ENCODE measurements around the gene E2F6.

E2F6 gene

DNA sequence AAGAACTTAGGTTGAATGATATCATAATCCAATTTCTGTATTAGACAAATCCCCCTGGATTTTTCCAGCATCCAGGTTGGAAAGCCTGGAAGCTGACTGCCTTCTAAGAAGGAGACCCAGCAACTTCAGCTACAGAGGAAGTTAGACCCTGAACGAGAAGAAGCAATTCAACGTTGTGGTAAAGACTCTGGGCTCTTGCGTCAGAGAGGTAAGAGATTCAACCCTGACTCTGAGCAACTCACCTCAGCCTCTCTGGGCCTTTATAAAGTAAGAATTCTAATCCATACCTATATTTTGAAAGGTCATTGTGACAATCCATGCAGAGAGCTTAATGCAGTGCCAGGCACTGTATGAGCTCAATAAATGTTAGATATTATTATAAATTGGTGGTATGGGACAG lies 9.7 kb downstream of the E2F6 start:
- no peak for DNase-seq

DNA sequence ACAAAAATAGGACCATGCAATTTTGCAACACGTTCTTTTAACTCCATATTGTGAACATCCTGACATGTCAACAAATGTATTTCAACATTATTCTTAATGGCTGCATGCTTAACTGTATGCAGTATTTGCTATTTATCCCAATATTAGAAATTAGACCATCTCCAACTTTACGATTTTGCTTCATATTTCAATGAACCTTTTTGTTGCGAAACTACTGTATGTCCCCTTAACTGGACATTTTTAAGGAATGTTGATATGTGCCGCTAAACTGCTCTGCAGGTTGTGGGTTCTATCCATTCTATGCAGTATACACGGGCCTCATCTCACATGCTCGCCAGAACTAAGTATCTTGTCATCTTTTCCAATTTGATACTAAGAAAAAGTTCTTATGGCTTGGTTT lies 11.1 kb downstream of the E2F6 start:
- DNase-seq: no peak

DNA sequence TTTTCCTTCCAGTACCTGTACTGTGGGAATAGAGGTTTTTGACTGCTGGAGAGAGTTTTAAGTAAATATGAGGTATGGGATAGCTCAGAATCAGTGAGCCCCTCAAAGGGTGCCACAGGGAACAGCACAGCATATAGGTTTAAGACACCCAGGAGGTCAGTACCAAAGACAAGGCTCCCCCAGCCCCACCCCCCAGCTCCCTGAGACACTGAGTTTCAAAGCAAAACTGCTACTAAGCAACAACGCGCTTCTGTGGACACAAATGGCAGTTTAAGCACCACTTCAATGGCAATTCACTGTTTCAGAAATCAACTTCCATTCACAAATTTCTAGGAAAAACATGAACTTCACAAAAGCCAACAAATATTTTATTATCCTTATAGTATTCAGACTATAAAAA lies 15.2 kb downstream of the E2F6 start:
- DNase-seq: no peak

DNA sequence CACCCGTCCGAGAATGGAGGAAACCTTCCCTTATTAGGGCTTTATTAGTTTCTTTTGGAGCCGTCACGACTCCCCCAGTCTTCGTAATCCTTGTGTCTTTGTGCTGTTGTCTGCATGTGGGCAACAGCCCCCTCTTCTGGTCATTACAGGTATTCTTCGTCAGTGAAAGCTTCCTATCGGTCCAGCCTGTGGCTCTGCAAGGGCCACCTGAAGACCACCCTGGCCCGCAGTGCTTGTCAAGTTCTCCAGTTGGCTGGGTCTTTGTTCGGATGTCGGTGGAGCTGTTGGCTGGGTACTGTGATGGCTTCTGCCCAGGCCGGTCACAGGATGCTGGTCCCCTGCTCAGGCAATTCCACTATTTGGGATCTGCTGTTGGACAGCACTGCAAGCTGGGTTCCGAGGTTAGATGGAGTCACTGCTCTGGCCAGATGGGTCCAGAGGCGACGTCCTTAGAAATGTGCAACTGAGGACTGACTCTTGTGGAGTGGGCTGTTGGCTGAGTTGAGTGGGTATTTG lies 19.2 kb downstream of the E2F6 start:
- peak in 2 of 4 experiments; percentile 3 to 17 for DNase-seq

DNA sequence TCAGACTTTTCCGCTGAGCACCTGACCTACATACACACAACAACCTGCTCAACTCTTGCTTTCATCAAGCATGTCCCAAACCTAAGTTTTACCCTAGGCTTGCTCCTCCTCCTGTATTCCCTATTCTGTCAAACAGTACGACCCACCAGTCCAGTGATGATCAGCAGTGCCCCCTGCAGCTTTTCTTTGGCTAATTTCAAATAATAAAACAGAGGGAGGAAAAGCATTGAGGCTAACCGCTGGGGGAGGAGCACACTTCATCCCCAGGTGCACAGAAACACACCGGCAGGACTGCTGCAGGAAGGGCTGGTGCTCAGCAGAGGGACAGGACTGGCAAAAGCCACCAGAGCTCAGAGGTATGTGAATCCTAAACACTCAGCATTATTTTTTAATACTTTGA lies 21.2 kb downstream of the E2F6 start:
- DNase-seq: no peak

DNA sequence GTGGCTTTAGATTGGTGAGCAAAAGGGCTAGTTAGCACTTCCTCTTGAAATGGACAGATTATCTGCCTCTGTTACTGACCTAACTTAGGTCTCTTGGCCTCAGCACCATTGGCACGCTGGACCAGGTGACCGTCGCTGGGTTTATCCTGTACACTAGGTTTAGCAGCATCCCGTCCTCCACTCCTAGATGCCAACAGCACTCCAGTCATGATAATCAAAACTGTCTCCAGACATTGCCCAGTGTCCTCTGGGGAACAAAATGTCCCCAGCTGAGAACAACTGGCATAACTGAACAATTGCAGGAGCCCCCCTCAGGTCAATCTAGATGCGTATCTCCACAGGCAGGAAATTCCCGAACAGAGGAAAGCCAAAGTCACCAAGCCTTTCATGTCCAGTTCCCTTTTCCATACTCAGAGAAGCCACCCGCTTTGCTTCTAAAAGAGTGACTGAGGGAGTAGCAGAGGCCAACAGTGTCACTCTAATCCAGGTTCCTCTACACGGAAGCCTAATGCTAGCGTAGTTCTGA lies 27.3 kb downstream of the E2F6 start:
- DNase-seq: no peak

DNA sequence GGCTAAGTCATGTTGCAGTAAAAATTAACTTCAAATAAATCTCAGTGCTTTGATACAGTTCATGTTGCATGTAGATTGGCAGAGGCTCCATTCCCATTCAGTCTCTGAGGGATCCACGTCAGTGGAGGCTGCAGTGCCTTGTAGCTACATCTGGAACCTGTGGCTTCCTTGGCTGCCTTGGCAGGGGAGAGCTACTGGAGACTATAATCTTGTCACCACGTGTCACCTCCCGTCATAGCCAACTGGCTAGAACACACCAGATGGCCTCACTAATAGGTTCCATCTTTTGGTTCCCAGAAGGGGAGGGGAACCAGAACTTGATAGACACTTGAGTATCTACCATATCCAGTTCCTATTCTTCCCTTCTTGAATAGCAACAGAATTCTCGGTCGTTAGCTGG lies 28.4 kb downstream of the E2F6 start:
- no peak for DNase-seq

DNA sequence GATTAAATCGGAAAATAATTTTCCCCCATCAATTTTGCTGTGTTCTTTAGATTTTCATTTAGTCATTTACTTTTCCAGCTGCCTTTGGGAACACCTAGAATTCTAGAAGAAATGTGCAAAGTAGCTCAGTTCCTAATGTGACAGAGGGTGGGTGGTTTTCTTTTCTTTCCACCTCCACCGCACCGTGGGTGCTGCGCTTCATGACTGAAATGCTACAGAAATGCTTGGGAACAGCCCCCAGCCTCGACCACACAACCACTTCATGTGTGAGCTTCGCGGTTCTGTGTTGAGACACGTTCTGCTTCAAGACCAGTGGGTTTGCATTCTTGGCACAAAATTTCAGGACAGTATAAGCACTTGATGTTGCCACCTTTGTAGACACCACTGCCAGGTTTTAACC lies 30.9 kb downstream of the E2F6 start:
- no peak for DNase-seq

DNA sequence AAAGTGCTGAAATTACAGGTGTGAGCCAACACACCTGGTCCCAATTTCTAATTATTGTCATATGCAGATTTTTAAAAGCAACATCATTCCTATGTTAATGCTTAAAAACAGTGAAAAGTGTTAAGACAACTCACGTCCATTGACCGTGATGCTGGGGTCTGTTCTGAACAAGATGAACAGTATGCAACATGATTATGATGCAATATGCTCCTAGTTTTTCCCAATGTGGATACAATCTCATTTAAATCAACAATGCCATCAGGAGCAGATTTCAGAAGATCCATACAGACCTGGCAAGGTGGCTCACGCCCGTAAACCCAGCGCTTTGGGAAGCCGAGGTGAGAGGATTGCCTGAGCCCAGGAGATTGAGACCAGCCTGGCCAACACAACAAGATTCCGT lies 31.5 kb downstream of the E2F6 start:
- DNase-seq: no peak

DNA sequence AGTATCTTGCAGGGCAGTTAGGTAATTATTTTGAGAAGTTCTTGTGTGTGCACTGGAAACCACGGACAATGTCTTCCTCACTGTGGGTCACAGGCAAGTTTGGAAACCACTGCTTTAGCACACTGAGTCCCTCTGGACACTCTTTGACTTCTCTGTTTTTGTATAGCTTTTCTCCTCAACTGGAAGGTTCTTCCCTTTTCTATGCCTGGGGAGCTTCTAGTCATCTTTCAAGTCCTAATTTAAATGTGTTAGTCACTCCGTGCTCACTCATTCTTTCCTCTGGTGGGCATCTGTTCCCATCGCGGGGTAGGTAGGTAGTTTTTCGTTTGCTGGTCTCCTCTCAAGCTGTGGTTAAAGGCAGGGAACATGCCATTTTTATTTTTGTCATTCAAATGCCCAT lies 32.1 kb downstream of the E2F6 start:
- no peak for DNase-seq

DNA sequence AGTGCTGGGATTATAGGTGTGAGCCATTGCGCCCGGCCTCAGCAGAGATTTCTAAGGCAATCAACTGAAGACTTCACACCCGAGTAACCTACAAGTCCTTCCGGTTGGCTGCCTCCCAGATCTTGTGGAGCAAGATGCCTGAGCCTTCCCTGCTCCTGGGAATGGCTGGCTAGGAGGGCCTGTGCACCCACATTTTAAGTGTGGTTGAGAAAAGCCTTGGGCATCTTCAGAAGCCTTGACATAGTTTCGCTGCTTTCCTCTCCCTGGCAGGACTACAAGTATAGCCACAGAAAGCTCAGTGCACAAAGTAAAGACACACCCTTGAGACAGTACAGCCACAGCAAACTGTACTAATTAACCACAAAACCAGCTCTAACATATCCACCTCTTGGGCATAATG lies 35.2 kb downstream of the E2F6 start:
- no peak for DNase-seq

DNA sequence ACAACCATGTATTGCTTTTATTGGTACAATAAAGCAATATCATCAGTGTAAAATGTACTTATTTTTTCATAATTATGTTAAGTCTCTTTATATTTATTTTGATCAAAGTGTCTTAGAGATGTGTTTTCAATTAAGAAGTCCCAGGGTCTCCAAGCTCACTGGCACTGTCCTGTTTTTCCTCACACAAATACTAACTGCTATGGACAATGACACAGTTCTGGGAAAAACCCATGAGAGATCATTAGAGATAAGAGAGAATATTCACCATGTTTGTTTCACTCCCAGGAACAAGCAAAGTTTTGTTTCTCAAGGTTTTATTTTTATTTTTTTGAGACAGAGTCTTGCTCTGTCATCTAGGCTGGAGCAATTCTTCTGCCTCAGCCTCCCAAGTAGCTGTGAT lies 38.7 kb downstream of the E2F6 start:
- DNase-seq: no peak

DNA sequence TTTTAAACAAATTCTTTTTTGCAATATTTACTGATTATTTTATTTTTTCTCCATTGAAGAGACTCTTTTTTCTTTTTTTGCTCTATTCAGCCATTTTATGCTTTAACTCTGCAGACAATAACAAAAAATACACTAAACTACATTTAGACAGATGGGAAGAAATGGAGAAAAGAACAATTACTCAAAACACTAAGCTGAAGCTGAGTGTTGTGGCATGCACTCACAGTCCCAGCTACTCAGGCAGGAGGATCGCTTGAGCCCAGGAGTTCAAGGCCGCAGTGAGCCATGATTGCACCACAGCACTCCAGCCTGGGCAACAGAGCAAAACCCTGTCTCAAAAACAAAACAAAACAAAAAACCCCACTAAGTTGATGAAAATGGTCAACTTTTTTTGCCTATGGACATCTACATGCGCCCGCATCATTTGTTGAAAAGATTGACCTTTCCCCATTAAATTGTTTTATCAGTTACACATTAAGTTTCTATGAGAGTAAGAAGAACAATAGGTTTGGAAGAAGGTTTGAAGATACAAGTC lies 43.0 kb downstream of the E2F6 start:
- DNase-seq: no peak

DNA sequence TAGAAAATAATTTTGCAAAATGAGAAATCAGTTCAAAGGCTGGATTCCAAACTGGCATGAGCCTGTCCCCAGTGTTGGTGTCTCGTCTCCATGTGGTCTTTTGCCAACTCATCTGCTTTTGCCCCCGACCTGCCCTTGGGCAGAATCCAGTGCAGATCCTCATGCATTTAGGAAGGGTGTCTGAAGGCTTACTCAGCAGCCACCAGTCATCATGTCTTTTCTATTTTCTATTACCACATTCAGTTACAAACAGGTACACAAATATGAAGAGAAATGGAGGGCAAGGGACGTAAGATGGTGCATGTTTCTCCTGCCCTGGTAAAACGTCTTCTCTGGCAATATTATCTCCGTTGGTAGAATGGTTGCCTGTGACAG lies 43.5 kb downstream of the E2F6 start:
- DNase-seq: no peak

DNA sequence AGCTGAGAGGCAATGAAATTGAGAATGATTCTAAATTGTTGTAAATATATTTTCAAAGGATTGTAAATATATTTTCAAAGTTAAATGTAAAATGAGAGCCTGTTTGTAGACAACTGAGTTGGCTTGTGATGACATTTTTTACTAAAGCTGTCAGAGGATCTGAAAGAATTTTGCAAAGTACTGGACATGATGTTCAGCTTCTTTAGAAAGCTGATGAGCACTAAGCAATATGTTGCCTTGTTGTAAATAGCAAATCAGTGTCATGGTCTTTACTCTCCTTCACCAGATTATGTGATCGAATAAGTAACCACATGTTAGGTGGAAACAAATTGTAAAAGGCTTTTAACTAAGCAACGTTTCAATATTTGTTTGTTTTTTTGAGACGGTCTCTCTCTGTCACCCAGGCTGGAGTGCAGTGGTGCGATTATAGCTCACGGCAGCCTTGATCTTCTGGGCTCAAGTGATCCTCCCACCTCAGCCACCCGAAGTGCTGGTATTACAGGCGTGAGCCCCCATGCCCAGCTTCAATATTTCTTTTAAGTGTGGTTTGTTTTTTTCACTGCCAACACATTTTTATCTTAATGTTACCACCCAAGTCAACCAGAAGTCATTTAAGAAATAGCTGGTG lies 44.0 kb downstream of the E2F6 start:
- DNase-seq: no peak

DNA sequence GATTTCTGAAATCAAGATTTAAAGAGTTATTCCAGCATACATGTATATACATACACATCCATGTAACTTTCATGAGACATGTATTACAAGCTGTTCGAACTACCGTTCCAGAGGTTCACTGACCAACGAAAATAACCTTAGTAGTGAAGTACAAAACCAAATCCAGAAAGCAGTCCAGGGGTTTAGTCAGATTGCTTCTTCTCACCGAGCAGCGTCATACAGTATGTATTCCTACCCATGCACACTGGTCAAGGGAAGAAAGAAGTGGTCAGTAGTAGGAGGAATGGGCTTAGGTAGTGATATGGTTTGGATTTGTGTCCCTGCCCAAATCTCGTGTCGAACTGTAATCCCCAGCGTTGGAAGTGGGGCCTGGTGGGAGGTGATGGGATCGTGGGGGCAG lies 45.3 kb downstream of the E2F6 start:
- no peak for DNase-seq

DNA sequence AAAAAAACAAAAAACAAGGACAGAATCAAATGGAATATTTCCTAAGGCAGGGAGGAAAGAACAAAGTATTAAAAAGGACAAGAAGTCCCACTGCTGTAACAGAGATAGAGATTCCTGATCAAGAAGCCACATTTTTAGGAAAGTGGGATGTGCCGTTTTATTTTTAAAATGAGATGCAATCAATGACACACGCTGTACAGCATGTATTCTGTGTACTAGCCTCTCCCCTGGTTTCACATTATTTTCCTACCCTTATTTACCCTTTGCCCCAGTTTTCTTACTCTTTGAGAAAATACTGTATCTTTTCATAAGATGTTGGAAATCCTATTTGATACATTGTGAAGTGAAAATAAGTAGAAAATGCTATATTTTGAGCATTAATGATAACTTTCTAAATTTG lies 45.8 kb downstream of the E2F6 start:
- DNase-seq: no peak

DNA sequence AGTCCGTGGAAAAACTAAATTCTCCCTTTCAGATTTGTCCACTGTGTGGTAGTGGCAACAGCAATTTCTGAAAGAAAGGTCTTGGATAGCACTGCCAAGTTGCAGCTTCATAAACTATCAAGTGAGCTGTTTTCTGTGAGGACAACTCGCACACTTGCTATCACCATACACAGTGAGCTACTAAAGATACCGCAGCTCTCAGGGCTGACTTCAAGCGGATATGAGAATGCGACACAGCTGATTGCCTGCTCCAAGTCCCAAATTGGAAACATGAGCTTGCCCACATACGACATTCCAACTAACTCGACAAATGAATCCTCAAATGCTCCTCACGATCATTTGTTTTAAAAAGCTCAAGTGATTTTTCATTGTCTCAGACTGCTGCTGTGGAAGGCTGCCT lies 46.2 kb downstream of the E2F6 start:
- DNase-seq: no peak

DNA sequence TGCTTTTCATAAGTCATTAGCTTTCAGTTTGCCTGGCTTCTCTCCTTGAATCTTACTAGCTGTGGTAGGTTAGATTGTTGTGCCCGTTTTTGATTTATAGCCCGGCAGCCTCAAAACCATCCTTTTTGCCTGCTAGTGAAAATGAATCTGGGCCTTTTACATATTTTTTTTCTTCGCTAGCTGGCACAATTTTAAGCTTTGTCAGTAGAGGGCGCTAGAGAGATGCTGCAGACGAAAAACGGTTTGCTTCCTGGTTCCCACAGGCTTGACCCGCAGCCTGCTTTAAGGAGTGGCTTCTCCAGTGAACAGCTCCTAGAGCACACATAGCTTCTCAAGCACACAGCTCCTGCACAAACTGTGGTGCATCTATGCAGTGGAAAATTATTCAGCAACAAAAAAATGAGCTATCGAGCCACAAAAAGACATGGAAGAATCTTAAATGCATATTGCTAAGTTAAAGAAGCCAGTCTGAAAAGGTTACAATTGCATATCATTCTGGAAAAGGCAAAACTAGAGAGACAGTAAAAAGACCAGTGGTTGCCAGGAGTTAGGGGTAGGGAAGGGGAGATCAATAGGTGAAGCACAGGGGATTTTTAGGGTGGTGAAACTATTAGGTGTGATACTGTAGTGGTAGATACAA lies 47.9 kb downstream of the E2F6 start:
- no peak for DNase-seq

DNA sequence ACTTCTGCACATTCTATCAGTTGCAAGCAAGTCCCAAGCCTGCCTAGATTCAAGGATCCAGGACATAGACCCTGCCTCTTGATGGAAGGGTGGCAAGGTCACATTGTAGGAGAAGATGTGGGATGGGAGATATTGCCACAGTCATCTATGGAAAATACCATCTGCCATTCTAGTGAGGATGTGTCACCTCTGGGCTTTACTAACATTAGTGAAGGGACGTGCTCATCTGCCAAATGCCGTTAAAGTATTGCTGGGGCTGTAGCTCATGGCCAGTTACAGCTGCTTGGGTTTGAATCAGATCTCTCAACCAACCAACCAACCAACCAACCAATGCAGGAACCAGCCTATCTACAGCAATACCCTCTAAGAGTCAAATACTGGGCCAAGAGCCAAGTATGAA lies 49.0 kb downstream of the E2F6 start:
- DNase-seq: no peak

DNA sequence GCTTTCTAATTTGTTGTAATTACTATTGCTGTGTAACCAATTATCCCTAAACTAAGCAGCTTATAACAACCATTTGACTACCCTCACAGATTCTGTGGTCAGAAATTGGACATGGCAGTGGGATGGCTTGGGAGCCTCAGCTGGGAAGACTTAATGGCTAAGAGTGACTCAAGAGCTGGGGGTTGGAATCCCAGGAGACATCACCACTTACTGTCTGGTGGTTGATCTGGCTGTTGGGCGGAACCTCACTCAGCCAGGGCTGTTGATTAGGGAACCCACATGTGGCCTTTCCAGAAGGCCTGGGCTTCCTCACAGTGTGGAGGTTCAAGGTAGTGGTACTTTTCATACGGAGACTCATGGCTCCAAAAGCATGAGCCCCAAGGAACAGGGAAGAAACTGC lies 49.8 kb downstream of the E2F6 start:
- no peak for DNase-seq

DNA sequence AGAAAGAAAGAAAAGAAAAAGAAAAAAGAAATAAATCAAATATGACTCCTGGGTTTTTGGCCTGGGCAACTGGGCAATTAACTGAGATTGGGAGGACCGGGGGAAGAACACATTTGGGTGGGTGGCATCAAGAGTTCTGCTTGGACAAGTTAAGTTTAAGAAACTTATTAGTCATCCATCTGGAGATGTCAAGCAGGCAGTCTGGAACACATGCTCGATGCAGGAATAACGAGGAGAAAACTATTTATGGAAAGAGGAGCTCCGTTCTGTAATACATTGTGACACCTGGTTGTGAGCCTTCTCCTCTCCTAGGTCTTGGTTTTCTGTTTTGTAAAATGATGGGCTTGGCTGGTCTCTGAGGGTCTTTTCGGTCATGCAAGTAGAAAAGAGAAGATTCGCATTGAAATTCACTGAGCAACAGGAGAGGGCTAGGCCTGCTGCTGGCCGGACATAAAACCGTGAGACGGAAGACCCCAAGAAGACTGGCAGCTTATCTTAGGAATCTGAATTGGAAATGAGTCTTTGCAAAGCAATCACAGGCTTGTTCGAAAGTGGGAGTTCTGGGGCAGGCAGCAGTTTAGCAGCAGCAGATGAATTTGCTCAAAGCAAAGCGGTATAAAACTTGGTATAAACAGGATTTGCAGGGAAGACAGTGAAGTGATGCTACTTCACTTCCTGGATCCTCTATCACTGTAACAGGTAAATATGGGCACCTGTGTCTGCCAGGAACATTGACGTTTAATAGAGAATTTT lies 51.4 kb downstream of the E2F6 start:
- DNase-seq: no peak

DNA sequence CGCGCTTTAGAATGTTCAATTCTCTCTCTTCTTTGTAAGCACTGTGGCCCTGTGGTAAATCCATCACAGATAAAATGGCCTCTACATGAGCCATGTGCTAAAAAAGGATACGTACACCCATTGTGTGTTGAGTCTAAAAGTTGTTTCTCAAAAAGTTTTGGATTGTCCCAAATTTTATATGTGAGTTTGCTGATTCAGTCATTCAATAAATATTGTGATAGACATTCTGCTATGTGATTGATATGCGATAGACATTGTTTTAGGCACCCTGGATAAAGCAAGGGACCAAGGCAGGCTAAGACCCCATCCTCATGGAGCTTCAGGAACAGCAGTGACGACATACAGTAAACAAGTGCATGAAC lies 53.5 kb downstream of the E2F6 start:
- DNase-seq: no peak

Measured in activated naive CD4-positive, alpha-beta T cell (primary cell).